Prostate gland (tissue), 2 donors: Measurements from ENCODE around the gene ERVMER34-1.

Experiments used
- POLR2A ChIP-seq: fragments of 450-650 bp; IDR thresholded peaks from one replicate; pipeline ENCODE4 v1.6.1; 2016; ENCODE audit warnings: antibody characterized with exemption, mild to moderate bottlenecking
- POLR2AphosphoS5 ChIP-seq: sonication (generic); formaldehyde crosslinking; IDR thresholded peaks from one replicate; pipeline ENCODE4 v1.6.1; 2017; ENCODE audit warnings: antibody characterized with exemption
- TF ChIP-seq, protein P1 (sequence below), 4 experiments: fragments of 200-600 bp in 2 of 4; fragments of 450-650 bp in 2 of 4; sonication (generic) in 2 of 4; IDR thresholded peaks; 1 replicate in 3 of 4; 2 replicates in 1 of 4; pipeline ENCODE4 v1.5.1; 2016 to 2019; ENCODE audit warnings: antibody characterized with exemption in 4 of 4, mild to moderate bottlenecking in 2 of 4, moderate library complexity in 2 of 4

DNA sequence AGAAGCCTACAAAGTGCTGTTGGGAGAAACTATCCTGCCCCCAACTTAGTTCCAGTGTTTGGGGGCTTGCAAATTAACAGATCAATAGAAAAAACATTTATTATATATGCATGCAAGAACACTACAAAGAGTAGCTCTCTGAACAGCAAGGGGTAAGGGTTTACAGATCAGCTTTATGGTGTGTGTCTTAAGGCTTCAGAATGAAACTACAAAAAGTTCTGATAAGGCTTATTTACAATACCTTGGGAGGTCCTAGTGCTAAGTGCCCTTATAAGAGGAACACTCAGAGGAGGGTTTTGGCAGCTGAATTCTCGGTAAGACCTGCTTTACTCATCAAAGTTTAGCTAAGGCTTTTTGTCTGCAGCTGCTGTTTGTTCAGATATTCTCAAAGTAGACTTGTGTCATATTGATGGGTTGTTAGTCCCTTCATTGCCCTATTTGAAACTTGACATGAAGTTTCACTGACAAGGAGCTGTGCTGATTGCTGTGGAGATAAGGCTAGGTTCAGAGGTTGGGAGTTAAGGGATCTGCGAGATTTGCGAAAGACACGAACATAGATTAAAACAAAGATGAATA, 7.7 kb downstream of the ERVMER34-1 start:
- TF ChIP-seq POLR2A (no peak), POLR2AphosphoS5 (no peak)
- TF ChIP-seq, protein P1, sequence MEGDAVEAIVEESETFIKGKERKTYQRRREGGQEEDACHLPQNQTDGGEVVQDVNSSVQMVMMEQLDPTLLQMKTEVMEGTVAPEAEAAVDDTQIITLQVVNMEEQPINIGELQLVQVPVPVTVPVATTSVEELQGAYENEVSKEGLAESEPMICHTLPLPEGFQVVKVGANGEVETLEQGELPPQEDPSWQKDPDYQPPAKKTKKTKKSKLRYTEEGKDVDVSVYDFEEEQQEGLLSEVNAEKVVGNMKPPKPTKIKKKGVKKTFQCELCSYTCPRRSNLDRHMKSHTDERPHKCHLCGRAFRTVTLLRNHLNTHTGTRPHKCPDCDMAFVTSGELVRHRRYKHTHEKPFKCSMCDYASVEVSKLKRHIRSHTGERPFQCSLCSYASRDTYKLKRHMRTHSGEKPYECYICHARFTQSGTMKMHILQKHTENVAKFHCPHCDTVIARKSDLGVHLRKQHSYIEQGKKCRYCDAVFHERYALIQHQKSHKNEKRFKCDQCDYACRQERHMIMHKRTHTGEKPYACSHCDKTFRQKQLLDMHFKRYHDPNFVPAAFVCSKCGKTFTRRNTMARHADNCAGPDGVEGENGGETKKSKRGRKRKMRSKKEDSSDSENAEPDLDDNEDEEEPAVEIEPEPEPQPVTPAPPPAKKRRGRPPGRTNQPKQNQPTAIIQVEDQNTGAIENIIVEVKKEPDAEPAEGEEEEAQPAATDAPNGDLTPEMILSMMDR (IDR thresholded peaks at IDR 0.05), result no peak
